ENCODE measurements around the gene RHNO1. TPM values are rescaled to one million over a fixed set of nuclear protein-coding genes. Genes with fewer than 3 reads are reported as not detected.

RHNO1 gene
- total RNA-seq, 4 donors from 2014 or later = 17.2 to 33.1 (median 21.0) TPM

DNA sequence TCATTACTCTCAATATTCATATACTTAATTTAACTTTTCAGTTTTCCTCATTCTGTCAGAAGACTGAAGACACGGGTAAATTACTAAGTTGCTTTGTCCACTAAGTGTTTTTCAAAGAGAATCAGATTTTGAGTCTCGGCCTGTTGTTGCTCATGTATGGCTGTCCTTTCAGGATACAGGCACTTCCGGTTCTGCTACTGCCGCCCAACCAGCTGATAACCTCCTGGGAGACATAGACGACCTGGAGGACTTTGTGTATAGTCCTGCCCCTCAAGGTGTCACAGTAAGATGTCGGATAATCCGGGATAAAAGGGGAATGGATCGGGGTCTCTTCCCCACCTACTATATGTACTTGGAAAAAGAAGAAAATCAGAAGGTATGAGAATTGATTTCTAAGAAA, 53.8 kb downstream of the RHNO1 start:
- H3K4me3 ChIP-seq = no peak overlapping the region
- 79% methylated on average over 8 of the region's 8 CpGs for WGBS
- no peak overlapping the region for H3K27ac ChIP-seq
- no peak for TF ChIP-seq POLR2A (IDR thresholded peaks at IDR 0.05)
- TF ChIP-seq, protein P1, sequence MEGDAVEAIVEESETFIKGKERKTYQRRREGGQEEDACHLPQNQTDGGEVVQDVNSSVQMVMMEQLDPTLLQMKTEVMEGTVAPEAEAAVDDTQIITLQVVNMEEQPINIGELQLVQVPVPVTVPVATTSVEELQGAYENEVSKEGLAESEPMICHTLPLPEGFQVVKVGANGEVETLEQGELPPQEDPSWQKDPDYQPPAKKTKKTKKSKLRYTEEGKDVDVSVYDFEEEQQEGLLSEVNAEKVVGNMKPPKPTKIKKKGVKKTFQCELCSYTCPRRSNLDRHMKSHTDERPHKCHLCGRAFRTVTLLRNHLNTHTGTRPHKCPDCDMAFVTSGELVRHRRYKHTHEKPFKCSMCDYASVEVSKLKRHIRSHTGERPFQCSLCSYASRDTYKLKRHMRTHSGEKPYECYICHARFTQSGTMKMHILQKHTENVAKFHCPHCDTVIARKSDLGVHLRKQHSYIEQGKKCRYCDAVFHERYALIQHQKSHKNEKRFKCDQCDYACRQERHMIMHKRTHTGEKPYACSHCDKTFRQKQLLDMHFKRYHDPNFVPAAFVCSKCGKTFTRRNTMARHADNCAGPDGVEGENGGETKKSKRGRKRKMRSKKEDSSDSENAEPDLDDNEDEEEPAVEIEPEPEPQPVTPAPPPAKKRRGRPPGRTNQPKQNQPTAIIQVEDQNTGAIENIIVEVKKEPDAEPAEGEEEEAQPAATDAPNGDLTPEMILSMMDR (IDR thresholded peaks at IDR 0.05) = no peak
- no peak for TF ChIP-seq POLR2AphosphoS5 (IDR thresholded peaks at IDR 0.05)
- TF ChIP-seq EP300 (IDR thresholded peaks at IDR 0.05) = no peak
- H3K36me3 ChIP-seq = peaks cover 69% of the 10 kb centered on the region
- no peak for DNase-seq (ENCODE audit: low spot score in 2 of 2)
- no peaks in the 10 kb centered on the region for H3K4me1 ChIP-seq
- H3K9me3 ChIP-seq = no peaks in the 10 kb centered on the region
- no peaks in the 10 kb centered on the region for H3K27me3 ChIP-seq

DNA sequence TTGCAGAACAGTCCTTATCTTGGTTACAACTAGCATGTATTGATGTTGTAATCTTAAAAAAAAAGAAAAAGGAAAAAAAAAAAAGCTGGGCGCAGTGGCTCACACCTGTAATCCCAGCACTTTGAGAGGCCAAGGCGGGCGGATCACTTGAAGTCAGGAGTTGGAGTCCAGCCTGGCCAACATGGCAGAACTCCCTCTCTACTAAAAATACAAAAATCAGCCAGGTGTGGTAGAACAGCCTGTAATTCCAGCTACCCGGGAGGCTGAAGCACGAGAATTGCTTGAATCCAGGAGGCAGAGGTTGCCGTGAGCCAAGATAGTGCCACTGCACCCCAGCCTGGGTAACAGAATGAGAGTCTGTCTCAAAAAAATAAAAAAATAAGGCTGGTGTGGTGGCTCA, 56.6 kb downstream of the RHNO1 start:
- H3K4me1 ChIP-seq = no peaks in the 10 kb centered on the region
- H3K27me3 ChIP-seq = no peaks in the 10 kb centered on the region
- no peak for DNase-seq (ENCODE audit: low spot score in 2 of 2)
- H3K36me3 ChIP-seq = peaks cover 80% of the 10 kb centered on the region
- no peak overlapping the region for H3K27ac ChIP-seq
- WGBS = 87% methylated on average over 6 of the region's 6 CpGs
- TF ChIP-seq POLR2AphosphoS5 (IDR thresholded peaks at IDR 0.05) (no peak), EP300 (IDR thresholded peaks at IDR 0.05) (no peak), POLR2A (IDR thresholded peaks at IDR 0.05) (no peak)
- TF ChIP-seq, protein P1 (IDR thresholded peaks at IDR 0.05) = no peak
- H3K4me3 ChIP-seq = no peak overlapping the region
- no peaks in the 10 kb centered on the region for H3K9me3 ChIP-seq

DNA sequence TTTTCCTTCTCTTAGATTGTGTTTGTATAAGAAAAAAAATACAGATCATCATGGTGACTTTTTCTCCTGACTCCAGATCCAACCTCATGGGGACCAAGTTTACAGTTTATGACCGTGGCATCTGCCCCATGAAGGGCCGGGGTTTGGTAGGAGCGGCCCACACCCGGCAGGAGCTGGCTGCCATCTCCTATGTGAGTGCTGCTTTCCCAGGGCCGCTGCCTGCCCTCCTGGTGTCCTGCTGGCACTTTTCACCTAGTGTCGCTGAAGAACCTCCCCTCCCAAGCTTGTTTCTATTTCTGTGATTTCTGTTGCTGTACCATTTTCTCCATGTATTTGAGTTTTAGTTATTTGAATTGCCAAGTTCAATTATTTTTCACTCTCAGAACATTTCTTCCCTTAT, 57.3 kb downstream of the RHNO1 start:
- H3K27ac ChIP-seq = no peak overlapping the region
- no peaks in the 10 kb centered on the region for H3K4me1 ChIP-seq
- DNase-seq (ENCODE audit: low spot score in 2 of 2) = no peak
- no peaks in the 10 kb centered on the region for H3K9me3 ChIP-seq
- WGBS = 89% methylated on average over 6 of the region's 6 CpGs
- H3K27me3 ChIP-seq = no peaks in the 10 kb centered on the region
- H3K4me3 ChIP-seq = no peak overlapping the region
- TF ChIP-seq EP300 (IDR thresholded peaks at IDR 0.05) (no peak), POLR2AphosphoS5 (IDR thresholded peaks at IDR 0.05) (no peak), POLR2A (IDR thresholded peaks at IDR 0.05) (no peak)
- peaks cover 84% of the 10 kb centered on the region for H3K36me3 ChIP-seq

DNA sequence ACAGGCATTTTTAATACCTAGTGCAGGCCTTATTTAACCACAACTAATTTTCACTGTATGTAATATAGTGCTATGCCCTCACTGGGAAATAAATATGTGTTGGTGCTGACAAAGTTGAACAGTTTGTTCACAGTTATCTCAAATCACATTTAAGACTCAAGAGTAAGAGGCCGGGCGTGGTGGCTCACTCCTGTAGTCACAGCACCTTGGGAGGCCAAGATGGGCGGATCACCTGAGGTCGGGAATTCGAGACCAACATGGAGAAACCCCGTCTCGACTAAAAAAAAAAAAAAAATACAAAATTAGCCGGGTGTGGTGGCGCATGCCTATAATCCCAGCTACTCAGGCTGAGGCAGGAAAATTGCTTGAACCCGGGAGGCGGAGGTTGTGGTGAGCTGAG, 59.3 kb downstream of the RHNO1 start:
- no peak for DNase-seq (ENCODE audit: low spot score in 2 of 2)
- peaks cover 87% of the 10 kb centered on the region for H3K36me3 ChIP-seq
- H3K4me3 ChIP-seq = no peak overlapping the region
- H3K27me3 ChIP-seq = no peaks in the 10 kb centered on the region
- H3K27ac ChIP-seq = no peak overlapping the region
- WGBS = 89% methylated on average over 11 of the region's 11 CpGs
- TF ChIP-seq POLR2A (IDR thresholded peaks at IDR 0.05) (no peak), EP300 (IDR thresholded peaks at IDR 0.05) (no peak), POLR2AphosphoS5 (IDR thresholded peaks at IDR 0.05) (no peak)
- TF ChIP-seq, protein P1 (IDR thresholded peaks at IDR 0.05) = no peak
- no peaks in the 10 kb centered on the region for H3K4me1 ChIP-seq
- H3K9me3 ChIP-seq = no peaks in the 10 kb centered on the region

DNA sequence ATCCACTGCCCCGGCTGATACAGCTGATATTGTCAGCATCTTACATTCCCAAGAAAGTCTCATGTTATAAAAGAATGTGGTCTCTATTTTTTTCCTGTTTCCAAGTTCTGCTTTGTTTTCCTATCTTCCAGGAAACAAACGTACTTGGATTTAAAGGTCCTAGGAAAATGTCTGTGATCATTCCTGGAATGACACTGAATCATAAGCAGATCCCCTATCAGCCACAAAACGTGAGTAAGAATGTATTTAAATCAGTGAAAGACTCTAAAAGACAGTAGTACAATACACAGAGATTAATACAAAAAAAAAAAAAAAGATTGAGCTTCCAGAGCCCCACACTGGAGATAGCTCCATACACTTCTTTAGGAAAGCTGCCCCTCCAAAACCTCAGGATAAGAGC, 60.5 kb downstream of the RHNO1 start:
- DNase-seq (ENCODE audit: low spot score in 2 of 2) = no peak
- WGBS = 82% methylated on average over 3 of the region's 3 CpGs
- no peaks in the 10 kb centered on the region for H3K4me1 ChIP-seq
- H3K9me3 ChIP-seq = no peaks in the 10 kb centered on the region
- H3K27ac ChIP-seq = no peak overlapping the region
- no peak overlapping the region for H3K4me3 ChIP-seq
- no peaks in the 10 kb centered on the region for H3K27me3 ChIP-seq
- H3K36me3 ChIP-seq = peaks cover 83% of the 10 kb centered on the region
- no peak for TF ChIP-seq POLR2A (IDR thresholded peaks at IDR 0.05)
- TF ChIP-seq POLR2AphosphoS5 (IDR thresholded peaks at IDR 0.05) = no peak
- TF ChIP-seq, protein P1 (IDR thresholded peaks at IDR 0.05) = no peak
- no peak for TF ChIP-seq EP300 (IDR thresholded peaks at IDR 0.05)

Other genes starting within 250 kb of the RHNO1 start
- gene FKBP4, start 82.3 kb upstream of the RHNO1 start, total RNA-seq = 10 to 100 TPM; 54.3 to 65.6 (median 59.5) TPM
- 10 to 100 TPM; 22.4 to 93.3 (median 35.8) TPM for gene ITFG2, start 64.6 kb upstream of the RHNO1 start, total RNA-seq
- gene NRIP2, start 42.2 kb upstream of the RHNO1 start, total RNA-seq = 1 to 10 TPM in 3 of 4 donors, under 1 TPM in 1; 0.48 to 4.7 (median 1.9) TPM
- not detected for gene TEX52, start 20.2 kb upstream of the RHNO1 start, total RNA-seq
- gene FOXM1, start within 50 bp of the RHNO1 start, total RNA-seq = 1 to 10 TPM; 4.1 to 9.2 (median 7.1) TPM
- gene TULP3, start 13.7 kb downstream of the RHNO1 start, total RNA-seq = 10 to 100 TPM; 21.0 to 55.8 (median 35.6) TPM
- gene TEAD4, start 82.2 kb downstream of the RHNO1 start, total RNA-seq = 10 to 100 TPM; 13.0 to 28.4 (median 17.2) TPM
- gene TSPAN9, start 200.2 kb downstream of the RHNO1 start, total RNA-seq = 10 to 100 TPM; 27.8 to 47.2 (median 34.3) TPM

Data from suprapubic skin (tissue), 4 donors.